Testis (tissue), 3 donors: ENCODE measurements around the gene GLI2. TPM values are rescaled to one million over a fixed set of nuclear protein-coding genes. Genes with fewer than 3 reads are reported as not detected.

ENCODE experiments used
- DNase-seq: peaks from one replicate; pipeline ENCODE4 v3.0.0-alpha.2; 2019
- H3K27ac ChIP-seq, 2 donors: fragments of 200-600 bp; sonication (generic); one replicate each; pipeline ENCODE4 v1.5.1; 2019
- H3K27me3 ChIP-seq: fragments of 200-600 bp; sonication (generic); one replicate; pipeline ENCODE4 v1.5.1; 2019
- H3K36me3 ChIP-seq: fragments of 200-600 bp; sonication (generic); one replicate; pipeline ENCODE4 v1.5.1; 2017; ENCODE audit warnings: low read depth; ENCODE audit errors: missing control alignments
- H3K4me1 ChIP-seq: fragments of 200-600 bp; sonication (generic); one replicate; pipeline ENCODE4 v1.5.1; 2019
- H3K4me3 ChIP-seq, 2 donors: fragments of 200-600 bp; sonication (generic); one replicate each; pipeline ENCODE4 v1.5.1; 2017 to 2019
- H3K9me3 ChIP-seq: fragments of 200-600 bp; sonication (generic); one replicate; pipeline ENCODE4 v1.5.1; 2017
- CTCF ChIP-seq, 3 experiments: fragments of 450-650 bp in 2 of 3; fragments of 200-600 bp in 1 of 3; sonication (generic) in 1 of 3; IDR thresholded peaks; one replicate each; pipeline ENCODE4 v1.5.1; 2016 to 2019; ENCODE audit warnings: antibody characterized with exemption in 3 of 3, mild to moderate bottlenecking in 2 of 3, moderate library complexity in 1 of 3
- POLR2A ChIP-seq: fragments of 450-650 bp; IDR thresholded peaks from one replicate; pipeline ENCODE4 v1.6.1; 2017; ENCODE audit warnings: antibody characterized with exemption, mild to moderate bottlenecking, moderate library complexity
- WGBS, 2 donors: methylation state at CpG; one replicate each; pipeline ENCODE4 v1.1.5; 2018; 5-methylcytosine and 5-hydroxymethylcytosine counted together
- intact Hi-C: fragments of 100-400 bp; cut with DNase I; formaldehyde crosslinking; loops from one replicate; pipeline ENCODE4 v1.15.1; 2023; ENCODE audit warnings: low total_unique reads
- polyA plus RNA-seq: library from polyadenylated mRNA; stranded (reverse); fragments of 350-450 nt; fragmentation: Illumina TruSeq; extraction: RNeasy Lipid Tissue Mini Kit (QIAGEN cat#74804); gene quantifications from one replicate; pipeline ENCODE4 v1.2.3, GENCODE V29; 2014; ENCODE audit warnings: low read depth, low replicate concordance; ENCODE audit not compliant: insufficient read depth
- total RNA-seq, 2 donors: library from RNA; depleted of rRNA; stranded (reverse); fragments of >200 nt; gene quantifications; one replicate each; pipeline ENCODE4 v1.2.3, GENCODE V29; 2016

GLI2 gene
- total and polyA plus RNA-seq, 3 donors from 2014 or later = 5.1 to 21.4 (median 16.5) TPM

GRCh38 chr2:120740375-120740764, 4.7 kb downstream of the GLI2 start:
- H3K27ac ChIP-seq = peak overlapping the region in 1 of 2 donors; percentile 90
- no peaks in the 10 kb centered on the region for H3K27me3 ChIP-seq
- TF ChIP-seq POLR2A (no peak), CTCF (IDR thresholded peaks at IDR 0.05) (no peak)
- H3K4me1 ChIP-seq = peaks cover 29% of the 10 kb centered on the region
- intact Hi-C loops = no loop called here
- WGBS, 2 donors = 45 to 53% methylated on average over 8 of the region's 8 CpGs
- no peaks in the 10 kb centered on the region for H3K36me3 ChIP-seq
- H3K4me3 ChIP-seq = no peak overlapping the region
- peak; percentile 3 for DNase-seq
- H3K9me3 ChIP-seq = no peaks in the 10 kb centered on the region

- TF ChIP-seq CTCF (IDR thresholded peaks at IDR 0.05) = no peak
- no peak for TF ChIP-seq POLR2A
- Histone ChIP-seq H3K4me1 (peaks cover 29% of the 10 kb centered on the region), H3K27ac (peak overlapping the region; percentile 70 to 76), H3K36me3 (no peaks in the 10 kb centered on the region), H3K4me3 (peak overlapping the region; percentile 55), H3K9me3 (no peaks in the 10 kb centered on the region), H3K27me3 (no peaks in the 10 kb centered on the region)
- WGBS, 2 donors = 7 to 36% methylated on average over 16 to 20 of the region's 20 CpGs
- peak; percentile 58 for DNase-seq
- intact Hi-C loops = no loop called here
These were observed 5.3 kb downstream of the GLI2 start for GRCh38 chr2:120740765-120741524.

GRCh38 chr2:120741571-120742561, 6.2 kb downstream of the GLI2 start:
- WGBS, 2 donors = 6 to 11% methylated on average over 31 to 81 of the region's 81 CpGs
- Histone ChIP-seq H3K4me3 (peak overlapping the region; percentile 55), H3K27ac (peak overlapping the region; percentile 70 to 76), H3K36me3 (no peaks in the 10 kb centered on the region), H3K4me1 (peaks cover 29% of the 10 kb centered on the region), H3K27me3 (no peaks in the 10 kb centered on the region), H3K9me3 (no peaks in the 10 kb centered on the region)
- no peak for TF ChIP-seq POLR2A
- no peak for TF ChIP-seq CTCF (IDR thresholded peaks at IDR 0.05)
- DNase-seq = peak; percentile 70
- intact Hi-C loops = no loop called here

- no peak overlapping the region for H3K27ac ChIP-seq
- no peaks in the 10 kb centered on the region for H3K9me3 ChIP-seq
- H3K36me3 ChIP-seq = no peaks in the 10 kb centered on the region
- no peak overlapping the region for H3K4me3 ChIP-seq
- TF ChIP-seq CTCF (IDR thresholded peaks at IDR 0.05) = no peak
- no peak for TF ChIP-seq POLR2A
- WGBS, 2 donors = 96 to 97% methylated on average over 5 of the region's 5 CpGs
- peak; percentile 13 for DNase-seq
- H3K4me1 ChIP-seq = peaks cover 16% of the 10 kb centered on the region
- intact Hi-C loops = no loop called here
- no peaks in the 10 kb centered on the region for H3K27me3 ChIP-seq
These were observed 8.0 kb downstream of the GLI2 start for GRCh38 chr2:120743657-120744056.
